PC-3 (cell line): ENCODE measurements around the gene ZNRF1.

Experiments used
- CTCF ChIP-seq: fragments of 300-600 bp; sonication (generic); conservative IDR thresholded peaks from 2 replicates; pipeline ENCODE4 v1.5.1; 2017; ENCODE audit warnings: antibody characterized with exemption, low read depth, mild to moderate bottlenecking, low read length
- EZH2 ChIP-seq: fragments of 300-600 bp; sonication (generic); IDR thresholded peaks from one replicate; pipeline ENCODE4 v1.6.1; 2017; ENCODE audit warnings: antibody characterized with exemption, mild to moderate bottlenecking, low read length; ENCODE audit not compliant: unreplicated experiment
- EZH2phosphoT487 ChIP-seq: fragments of 300-600 bp; sonication (generic); IDR thresholded peaks from 2 replicates; pipeline ENCODE4 v1.6.1; 2018; ENCODE audit warnings: mild to moderate bottlenecking, antibody characterized with exemption, low read length, borderline replicate concordance

GRCh38 chr16:75065149-75065505 lies 66.3 kb downstream of the ZNRF1 start:
- no peak for TF ChIP-seq CTCF
- no peak for TF ChIP-seq EZH2
- no peak for TF ChIP-seq EZH2phosphoT487
